Activated CD4-positive, alpha-beta T cell treated with anti-CD3 and anti-CD28 coated beads, Interleukin-2, amount 50 U/mL, for 24 hours (primary cell): Measurements from ENCODE around the gene PEX26.
"Not testable (repeated sequence)": the region's sequence is repeated elsewhere in the genome, so short reads cannot be mapped to it uniquely, and the experiment has no call there.

Experiments
- DNase-seq, 2 donors: peaks; one replicate each; pipeline ENCODE4 v3.0.0-alpha.2; 2020; ENCODE audit warnings: low read depth in 1 of 2, low spot score in 1 of 2

The PEX26 gene

GRCh38 chr22:18093661-18094060 is 15.9 kb downstream of the PEX26 start:
- no peak for DNase-seq

- DNase-seq: no peak
Observed at GRCh38 chr22:18095101-18095805, 17.5 kb downstream of the PEX26 start.

GRCh38 chr22:18096823-18097222 is 19.0 kb downstream of the PEX26 start:
- DNase-seq: no peak

GRCh38 chr22:18100781-18101180 is 23.0 kb downstream of the PEX26 start:
- DNase-seq: no peak

GRCh38 chr22:18101536-18101935 is 23.7 kb downstream of the PEX26 start:
- no peak for DNase-seq

- DNase-seq: no peak
Observed at GRCh38 chr22:18103527-18104269, 25.9 kb downstream of the PEX26 start.

GRCh38 chr22:18104566-18104965 is 26.8 kb downstream of the PEX26 start:
- DNase-seq: no peak

- DNase-seq: not testable (repeated sequence)
Observed at GRCh38 chr22:18105981-18106380, 28.2 kb downstream of the PEX26 start.

- not testable (repeated sequence) for DNase-seq
Observed at GRCh38 chr22:18106550-18107341, 29.0 kb downstream of the PEX26 start.

- no peak for DNase-seq
Observed at GRCh38 chr22:18108187-18108586, 30.4 kb downstream of the PEX26 start.

GRCh38 chr22:18109410-18110193 is 31.8 kb downstream of the PEX26 start:
- no peak for DNase-seq

- peak in 1 of 2 donors; percentile 19 for DNase-seq
Observed at GRCh38 chr22:18110194-18110953, 32.6 kb downstream of the PEX26 start, which contains the start of gene TUBA8. Gene TUBA8, plus strand, starts transcription at chr22:18110809. Its CDS starts 57 bp downstream, at chr22:18110866.

GRCh38 chr22:18110954-18111758 is 33.4 kb downstream of the PEX26 start:
- DNase-seq: no peak

- no peak for DNase-seq
Observed at GRCh38 chr22:18111759-18112330, 34.1 kb downstream of the PEX26 start.

GRCh38 chr22:18112440-18112839 is 34.6 kb downstream of the PEX26 start:
- no peak for DNase-seq

GRCh38 chr22:18113680-18114394 is 36.0 kb downstream of the PEX26 start:
- DNase-seq: no peak

GRCh38 chr22:18114495-18114894 is 36.7 kb downstream of the PEX26 start:
- no peak for DNase-seq

- no peak for DNase-seq
Observed at GRCh38 chr22:18114976-18115652, 37.3 kb downstream of the PEX26 start.
